GM19438 (cell line): Measurements from ENCODE around the gene ADIPOQ.
"Not testable (repeated sequence)": the region's sequence is repeated elsewhere in the genome, so short reads cannot be mapped to it uniquely, and the experiment has no call there.

Source experiments
- ATAC-seq: cut with Tn5 transposase; IDR thresholded peaks from one replicate; pipeline ENCODE4 v1.9.1; 2021; ENCODE audit warnings: low read depth; ENCODE audit not compliant: unreplicated experiment

ADIPOQ gene

DNA sequence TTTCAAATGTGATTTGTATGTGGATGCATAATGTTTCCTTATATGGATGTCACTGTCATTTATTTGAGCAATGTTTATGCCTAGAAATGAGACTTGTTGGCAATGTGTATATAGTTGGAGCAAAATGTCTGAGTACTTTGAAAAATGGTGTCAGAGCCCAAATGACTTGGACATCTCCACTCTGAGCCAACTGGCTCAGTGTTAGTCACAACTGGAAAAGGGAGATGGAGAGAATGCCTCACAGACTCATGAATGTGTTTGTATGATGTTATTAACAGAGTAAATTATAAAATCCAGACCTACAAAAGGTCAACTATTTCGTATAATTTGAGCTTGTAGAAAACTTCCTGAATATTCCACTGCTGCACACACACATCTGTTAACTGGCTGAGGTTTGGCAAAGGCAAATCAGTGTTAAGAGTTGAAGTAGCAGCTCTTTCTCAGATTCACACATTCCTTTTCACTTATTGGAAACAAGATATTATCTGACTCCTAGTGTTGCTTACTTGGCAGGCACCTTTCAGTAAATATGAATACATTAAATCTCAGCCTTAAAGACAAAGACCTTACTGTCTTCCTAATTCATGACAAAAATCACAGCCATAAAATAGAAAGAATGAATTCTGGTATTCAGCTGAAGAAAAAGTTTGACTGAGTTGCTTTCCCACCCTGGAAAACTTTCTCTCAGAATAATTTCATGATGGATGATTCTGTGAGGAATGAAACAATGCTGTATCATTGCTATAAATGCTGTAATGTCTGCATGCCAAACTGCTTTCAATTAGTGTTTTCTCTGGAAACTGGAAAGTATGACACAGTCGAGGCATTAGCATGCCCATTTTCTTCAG lies 27.0 kb downstream of the ADIPOQ start:
- ATAC-seq: no peak

DNA sequence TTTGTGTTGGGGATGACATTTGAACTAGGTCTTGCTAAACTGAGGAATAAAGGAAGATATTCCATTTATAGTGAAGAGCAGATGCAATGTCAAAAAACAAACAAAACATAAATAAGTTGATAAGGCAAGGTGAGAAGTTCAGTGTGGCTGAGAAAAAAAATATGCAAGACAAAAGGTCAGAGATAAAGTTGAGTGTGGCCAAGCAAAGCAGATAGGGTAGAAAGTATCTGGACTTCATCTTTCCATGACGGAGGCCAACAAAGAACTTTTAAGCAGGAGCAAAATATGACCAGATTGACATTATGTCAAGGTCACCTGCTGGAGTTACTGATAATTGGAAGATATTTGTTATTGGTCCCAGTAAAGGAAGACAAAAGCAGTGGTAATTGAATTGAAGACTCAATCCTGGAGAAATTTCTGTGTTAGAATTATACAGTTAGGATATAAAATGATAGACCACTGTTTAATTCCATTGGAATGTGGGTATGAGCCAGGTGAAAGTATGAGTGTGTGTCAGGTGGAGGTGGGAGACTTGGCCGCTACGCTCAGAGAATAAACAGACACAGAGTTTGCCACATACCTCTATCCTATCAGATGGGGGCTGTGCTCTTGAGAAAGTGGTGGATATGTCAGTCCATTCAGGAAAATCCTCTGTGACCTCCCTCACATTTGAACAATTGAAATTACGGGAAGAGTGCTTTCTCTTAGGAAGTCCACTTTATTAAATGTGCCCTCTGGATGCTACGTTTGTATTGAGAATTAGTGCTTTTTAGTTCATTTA lies 28.1 kb downstream of the ADIPOQ start:
- no peak for ATAC-seq

DNA sequence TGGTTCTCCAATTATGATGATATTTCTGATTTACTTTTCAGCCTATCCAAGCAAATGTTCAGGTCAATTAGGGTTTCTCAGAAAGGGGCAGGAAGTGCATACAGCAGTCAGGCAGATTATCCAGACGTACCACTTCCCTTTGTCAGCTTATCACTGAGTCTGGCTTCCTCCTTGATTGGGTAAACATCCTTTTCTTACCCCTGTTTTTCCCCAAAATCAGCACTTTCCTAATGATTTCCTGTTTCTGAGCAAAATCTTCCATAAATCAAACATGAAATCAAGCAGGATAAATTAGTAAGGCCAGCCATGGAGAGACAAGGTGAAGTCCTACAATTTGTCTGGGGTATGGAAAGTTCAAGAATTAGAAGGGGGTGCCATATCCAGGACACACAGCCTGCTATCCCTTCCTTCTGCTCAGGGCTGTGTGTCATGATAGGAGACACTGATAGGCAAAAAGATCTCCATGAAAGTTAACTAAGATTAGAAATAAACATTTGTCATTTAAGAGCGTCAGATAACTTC lies 29.0 kb downstream of the ADIPOQ start:
- no peak for ATAC-seq

DNA sequence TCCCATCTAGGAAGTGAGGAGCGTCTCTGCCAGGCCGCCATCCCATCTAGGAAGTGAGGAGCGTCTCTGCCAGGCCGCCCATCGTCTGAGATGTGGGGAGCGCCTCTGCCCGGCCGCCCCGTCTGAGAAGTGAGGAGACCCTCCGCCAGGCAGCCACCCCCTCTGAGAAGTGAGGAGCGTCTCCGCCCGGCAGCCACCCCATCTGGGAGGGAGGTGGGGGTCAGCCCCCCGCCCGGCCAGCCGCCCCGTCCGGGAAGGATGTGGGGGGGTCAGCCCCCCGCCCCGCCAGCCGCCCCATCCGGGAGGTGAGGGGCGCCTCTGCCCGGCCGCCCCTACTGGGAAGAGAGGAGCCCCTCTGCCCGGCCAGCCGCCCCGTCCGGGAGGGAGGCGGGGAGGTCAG lies 31.3 kb downstream of the ADIPOQ start:
- not testable (repeated sequence) for ATAC-seq

DNA sequence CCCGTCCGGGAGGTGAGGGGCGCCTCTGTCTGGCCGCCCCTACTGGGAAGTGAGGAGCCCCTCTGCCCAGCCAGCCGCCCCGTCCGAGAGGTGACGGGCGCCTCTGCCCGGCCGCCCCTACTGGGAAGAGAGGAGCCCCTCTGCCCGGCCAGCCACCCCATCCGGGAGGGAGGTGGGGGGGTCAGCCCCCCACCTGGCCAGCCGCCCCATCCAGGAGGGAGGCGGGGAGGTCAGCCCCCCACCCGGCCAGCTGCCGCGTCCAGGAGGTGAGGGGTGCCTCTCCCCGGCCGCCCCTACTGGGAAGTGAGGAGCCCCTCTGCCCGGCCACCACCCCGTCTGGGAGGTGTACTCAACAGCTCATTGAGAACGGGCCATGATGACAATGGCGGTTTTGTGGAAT lies 31.7 kb downstream of the ADIPOQ start:
- ATAC-seq: not testable (repeated sequence)

DNA sequence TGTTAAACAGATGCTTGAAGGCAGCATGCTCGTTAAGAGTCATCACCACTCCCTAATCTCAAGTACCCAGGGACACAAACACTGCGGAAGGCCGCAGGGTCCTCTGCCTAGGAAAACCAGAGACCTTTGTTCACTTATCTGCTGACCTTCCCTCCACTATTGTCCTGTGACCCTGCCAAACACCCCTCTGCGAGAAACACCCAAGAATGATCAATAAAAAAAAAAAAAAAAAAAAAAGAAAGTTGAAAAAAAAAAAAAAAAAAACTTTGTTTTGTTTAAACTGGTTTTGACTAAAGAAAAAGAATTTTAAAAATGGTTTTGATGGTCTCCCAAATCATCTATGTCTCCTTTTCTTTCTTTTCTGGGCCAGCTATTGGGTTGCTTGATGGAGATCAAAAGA lies 32.3 kb downstream of the ADIPOQ start:
- ATAC-seq: not testable (repeated sequence)

DNA sequence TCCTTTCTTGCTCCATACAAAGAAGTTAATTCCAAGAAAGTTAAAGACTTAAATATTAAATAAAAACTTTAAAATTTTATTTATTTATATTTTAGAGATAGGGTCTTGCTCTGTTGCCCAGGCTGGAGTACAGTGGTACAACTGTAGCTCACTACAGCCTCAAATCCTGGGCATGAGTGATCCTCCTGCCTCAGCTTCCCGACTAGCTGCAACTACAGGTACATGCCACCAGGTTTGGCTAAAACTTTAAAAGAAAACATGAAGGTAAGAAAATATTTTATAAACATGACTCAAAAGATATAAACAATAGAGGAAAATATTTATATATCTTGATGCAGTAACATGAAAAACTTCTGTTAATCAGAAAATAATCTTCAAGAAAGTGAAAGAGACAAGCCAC lies 33.2 kb downstream of the ADIPOQ start:
- no peak for ATAC-seq

DNA sequence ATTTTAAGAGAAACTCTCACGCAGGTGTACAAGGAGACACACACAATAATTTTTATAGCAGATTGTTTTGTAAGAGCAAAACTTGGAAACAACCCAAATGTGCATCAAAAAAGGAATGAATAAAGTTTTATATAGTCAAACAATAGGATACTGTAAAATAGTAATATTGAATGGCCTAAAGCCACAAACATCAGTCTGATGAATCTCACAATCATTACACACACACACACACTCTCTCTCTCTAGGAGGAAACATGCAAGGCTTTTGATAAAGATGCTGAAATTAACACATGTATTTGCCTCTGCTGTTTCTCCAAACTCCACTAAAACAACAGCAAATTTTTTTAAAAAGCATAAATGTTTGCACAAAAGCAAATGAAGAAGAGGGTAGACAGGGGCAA lies 37.3 kb downstream of the ADIPOQ start:
- no peak for ATAC-seq

DNA sequence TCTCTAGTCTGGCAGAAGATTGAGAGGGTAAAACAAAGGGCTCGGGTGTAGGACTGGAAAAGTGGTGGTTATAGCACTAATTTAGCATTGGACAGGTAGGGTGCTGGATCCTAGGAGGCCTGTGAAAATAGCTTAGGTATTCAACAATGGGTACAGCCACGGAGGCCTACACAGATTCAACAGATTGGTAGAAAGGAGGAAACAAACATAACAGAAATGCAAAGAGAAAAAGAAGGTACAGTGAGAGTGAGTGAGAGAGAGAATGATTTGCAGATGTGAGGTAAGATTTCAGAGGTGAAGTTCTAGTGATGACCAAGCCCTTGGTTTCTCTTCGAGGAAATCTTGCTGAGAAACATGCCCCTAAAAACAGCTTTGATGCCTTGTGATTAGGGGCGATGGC lies 37.9 kb downstream of the ADIPOQ start:
- ATAC-seq: no peak

DNA sequence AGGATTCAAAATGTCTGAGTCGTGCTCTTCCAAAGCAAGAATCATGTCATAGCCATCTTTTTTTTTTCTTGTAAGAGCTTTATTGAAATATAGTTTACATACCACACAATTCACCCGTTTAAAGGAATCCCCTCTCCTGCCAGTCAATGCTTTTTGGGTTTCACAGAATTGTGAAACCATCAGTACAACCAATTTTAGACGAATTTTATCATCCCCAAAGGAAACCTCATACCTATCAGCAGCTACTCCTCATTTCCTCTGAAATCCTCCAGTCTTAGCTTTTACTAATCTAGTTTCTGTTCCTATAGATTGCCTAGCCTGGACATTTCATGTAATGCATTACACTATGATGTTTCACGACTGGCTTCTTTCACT lies 39.6 kb downstream of the ADIPOQ start:
- ATAC-seq: no peak

DNA sequence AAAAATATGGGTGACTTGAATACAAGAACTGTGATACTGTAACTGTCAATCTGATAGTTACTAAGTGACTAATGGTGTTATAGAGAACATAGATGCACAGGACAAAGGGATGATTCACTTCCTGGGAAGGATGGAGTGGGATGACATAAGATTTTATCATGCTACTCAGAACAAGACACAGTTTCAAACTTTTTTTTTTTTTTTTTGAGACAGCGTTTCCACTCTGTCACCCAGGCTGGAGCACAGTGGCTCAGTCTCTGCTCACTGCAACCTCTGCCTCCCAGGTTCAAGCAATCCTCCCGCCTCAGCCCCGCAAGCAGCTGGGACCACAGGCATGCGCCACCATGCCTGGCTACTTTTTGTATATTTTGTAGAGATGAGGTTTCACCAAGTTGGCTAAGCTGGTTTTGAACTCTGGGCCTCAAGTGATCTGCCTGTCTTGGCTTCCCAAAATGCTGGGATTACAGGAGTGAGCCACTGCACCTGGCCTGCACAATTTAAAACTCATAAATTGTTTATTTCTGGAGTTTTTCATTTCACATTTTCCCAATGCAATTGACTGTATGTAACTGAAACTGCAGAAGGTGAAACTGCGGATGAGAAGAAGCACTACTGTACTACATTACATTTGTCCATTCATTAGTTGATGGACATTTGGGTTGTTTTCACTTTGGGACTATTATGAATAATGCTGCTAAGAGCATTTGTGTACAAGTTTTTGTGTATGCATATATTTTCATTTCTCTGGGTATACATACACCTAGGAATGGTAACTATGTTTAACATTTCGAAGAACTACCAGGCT lies 40.6 kb downstream of the ADIPOQ start:
- ATAC-seq: no peak

DNA sequence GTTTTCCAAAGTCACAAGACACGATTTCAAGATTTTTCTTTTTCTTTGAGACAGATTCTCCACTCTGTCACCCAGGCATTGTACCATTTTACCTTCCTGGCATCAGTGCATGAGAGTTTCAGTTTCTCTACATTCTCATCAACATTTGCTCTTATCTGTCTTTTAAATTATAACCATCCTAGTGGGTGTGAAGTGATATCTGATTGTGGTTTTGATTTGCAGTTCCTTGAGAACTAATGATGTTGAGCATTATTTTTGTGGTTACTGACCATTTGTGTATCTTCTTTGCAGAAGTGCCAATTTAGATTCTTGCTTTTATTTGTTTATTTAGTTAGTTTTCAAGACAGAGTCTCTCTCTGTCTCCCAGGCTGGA lies 41.2 kb downstream of the ADIPOQ start:
- no peak for ATAC-seq

DNA sequence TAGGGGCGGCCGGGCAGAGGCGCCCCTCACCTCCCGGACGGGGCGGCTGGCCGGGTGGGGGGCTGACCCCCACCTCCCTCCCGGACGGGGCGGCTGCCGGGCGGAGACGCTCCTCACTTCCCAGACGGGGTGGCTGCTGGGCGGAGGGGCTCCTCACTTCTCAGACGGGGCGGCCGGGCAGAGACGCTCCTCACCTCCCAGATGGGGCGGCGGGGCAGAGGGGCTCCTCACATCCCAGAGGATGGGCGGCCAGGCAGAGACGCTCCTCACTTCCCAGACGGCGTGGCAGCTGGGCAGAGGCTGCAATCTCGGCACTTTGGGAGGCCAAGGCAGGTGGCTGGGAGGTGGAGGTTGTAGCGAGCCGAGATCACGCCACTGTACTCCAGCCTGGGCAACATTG lies 42.4 kb downstream of the ADIPOQ start:
- ATAC-seq: not testable (repeated sequence)

DNA sequence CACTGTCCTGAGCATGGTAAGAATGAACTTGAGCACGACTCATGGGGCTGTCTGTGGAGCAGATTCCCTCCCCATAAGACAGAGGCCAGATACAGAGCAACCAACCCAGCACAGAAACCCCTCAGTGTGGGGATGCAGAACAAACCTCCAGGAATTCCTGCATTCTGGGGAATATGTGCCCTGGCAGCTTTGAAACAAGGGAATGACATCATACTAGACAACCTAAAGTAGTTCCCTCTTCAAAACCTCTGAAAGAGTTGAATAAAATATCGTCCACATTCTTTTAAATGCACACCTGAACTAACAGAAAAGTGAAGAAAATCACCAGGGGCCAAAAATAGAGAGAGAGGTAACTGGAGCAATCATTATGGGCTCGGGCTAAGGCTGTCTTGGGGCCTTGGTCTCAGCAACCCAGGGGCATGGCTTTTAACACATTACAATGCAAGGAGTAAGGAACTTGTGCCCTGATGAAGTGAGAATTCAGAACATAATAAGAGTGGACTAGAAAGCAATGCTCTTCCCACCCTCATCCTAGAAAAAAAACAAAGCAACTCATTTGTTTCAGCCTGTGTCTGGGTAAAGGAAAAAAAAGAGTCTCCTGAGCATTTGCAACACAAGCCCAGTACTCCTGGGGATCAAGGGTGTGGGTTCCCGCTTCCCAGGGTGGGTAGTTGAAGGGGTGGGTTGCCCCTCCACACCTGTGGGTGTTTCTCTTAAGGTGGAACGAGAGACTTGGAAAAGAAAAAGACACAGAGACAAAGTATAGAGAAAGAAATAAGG lies 43.9 kb downstream of the ADIPOQ start:
- no peak for ATAC-seq

DNA sequence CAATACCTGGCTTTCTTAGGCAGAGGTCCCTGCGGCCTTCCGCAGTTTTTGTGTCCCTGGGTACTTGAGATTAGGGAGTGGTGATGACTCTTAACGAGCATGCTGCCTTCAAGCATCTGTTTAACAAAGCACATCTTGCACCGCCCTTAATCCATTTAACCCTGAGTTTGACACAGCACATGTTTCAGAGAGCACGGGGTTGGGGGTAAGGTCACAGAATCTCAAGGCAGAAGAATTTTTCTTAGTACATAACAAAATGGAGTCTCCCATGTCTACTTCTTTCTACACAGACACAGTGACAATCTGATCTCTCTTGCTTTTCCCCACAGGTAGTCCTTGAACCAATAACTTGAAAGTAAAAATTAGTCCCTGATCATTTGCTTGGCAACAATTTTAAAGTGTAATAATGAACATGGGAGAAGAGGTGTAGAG lies 45.0 kb downstream of the ADIPOQ start:
- not testable (repeated sequence) for ATAC-seq

DNA sequence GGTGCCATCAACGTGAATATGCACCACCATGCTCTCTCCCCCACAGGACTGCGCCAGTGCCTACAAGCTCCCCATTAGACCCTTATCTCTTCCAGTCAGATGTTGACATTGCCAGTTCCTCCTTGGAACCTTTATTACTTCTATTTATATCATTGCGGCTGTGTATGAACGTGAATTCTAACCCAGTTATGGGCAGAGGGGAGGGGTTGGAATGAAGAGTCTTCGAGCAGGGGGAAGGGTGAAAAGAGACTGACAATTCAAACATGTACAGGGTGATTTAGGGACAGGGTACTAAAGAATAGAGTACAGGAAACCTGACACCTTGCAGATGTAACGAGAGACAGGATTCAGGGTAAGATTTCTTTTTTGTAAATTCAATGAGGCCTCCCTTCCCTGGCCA lies 46.1 kb downstream of the ADIPOQ start:
- no peak for ATAC-seq

DNA sequence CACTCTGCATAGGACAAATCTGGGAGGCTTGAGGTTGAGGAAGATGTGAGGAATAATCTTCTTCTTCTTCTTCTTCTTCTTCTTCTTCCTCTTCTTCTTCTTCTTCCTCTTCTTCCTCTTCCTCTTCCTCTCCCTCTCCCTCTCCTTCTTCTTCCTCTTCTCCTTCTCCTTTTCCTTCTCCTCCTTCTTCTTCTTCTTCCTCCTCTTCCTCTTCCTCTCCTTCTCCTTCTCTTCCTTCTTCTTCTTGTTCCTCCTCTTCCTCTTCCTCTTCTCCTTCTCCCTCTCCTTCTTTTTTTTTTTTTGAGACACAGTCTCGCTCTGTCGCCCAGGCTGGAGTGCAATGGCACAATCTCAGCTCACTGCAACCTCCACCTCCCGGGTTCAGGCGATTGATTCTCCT lies 47.2 kb downstream of the ADIPOQ start:
- ATAC-seq: not testable (repeated sequence)

DNA sequence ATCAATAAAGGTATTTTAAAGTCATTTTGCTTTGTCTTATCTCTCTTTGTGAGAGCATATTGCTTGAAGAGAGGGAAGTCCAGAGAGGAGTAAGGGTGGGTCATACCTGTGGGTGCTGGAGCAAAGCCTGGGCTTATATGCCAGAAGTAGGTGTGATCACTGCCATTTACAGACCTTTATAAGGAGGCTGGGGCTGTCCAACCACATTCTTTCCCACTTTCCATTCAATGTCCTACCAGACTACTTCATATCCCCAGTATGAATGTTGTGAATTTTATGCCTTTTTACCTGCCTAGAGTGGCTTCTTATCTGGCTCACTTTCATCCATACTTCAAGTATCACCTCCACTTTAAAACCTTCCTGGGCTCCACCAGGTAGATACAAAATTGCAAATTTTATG lies 48.4 kb downstream of the ADIPOQ start:
- ATAC-seq: no peak

DNA sequence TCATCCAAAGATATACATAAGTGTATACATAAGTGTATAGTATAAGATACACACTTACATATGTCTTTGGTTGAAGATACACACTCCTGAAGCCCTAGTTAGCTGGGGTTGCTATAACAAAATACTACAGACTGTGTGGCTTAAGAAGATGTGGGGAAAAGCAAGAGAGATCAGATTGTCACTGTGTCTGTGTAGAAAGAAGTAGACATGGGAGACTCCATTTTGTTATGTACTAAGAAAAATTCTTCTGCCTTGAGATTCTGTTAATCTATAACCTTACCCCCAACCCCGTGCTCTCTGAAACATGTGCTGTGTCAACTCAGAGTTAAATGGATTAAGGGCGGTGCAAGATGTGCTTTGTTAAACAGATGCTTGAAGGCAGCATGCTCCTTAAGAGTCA lies 50.6 kb downstream of the ADIPOQ start:
- not testable (repeated sequence) for ATAC-seq

DNA sequence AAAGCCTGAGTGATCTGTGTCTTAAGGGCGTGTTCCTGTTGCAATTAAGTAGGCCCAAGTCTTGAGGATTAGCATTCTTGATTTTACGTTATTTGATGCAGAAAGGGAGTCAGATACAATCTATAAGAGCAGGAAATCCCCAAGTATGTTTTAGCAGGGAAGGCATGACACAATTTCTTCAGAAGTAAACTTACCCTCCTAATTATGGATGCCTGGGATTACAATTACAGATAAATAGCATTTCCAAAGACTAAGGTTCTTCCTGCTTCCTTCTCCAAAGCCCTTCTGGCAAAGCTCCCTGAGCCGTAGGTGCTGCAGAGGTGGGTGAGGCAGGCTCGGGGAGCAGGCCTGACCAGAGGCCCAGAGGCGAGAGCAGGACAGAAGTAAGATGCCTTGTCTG lies 52.9 kb downstream of the ADIPOQ start:
- ATAC-seq: no peak
